HEK293 (cell line): ENCODE data around the gene ABHD8.
A peak's percentile ranks its signal among the peaks of the same experiment; 100 is the strongest.

ENCODE experiments used
- ATF2 ChIP-seq: fragments of 450-650 bp; formaldehyde crosslinking; IDR thresholded peaks from 2 replicates; pipeline ENCODE4 v1.5.1; 2016; ENCODE audit warnings: missing biosample characterization, missing genetic modification characterization, low read depth
- CTCF ChIP-seq: fragments of 450-650 bp; formaldehyde crosslinking; IDR thresholded peaks from 2 replicates; pipeline ENCODE4 v1.5.1; 2016; ENCODE audit warnings: missing biosample characterization, missing genetic modification characterization
- HIC1 ChIP-seq: fragments of 450-650 bp; formaldehyde crosslinking; IDR thresholded peaks from 2 replicates; pipeline ENCODE4 v1.5.1; 2016; ENCODE audit warnings: missing biosample characterization, missing genetic modification characterization
- MEIS1 ChIP-seq: sonication (generic); formaldehyde crosslinking; IDR thresholded peaks from 2 replicates; pipeline ENCODE4 v1.8.1; 2022; ENCODE audit warnings: missing genetic modification reagents, mild to moderate bottlenecking, borderline replicate concordance
- SCRT1 ChIP-seq: fragments of 450-650 bp; formaldehyde crosslinking; IDR thresholded peaks from 2 replicates; pipeline ENCODE4 v1.5.1; 2016; ENCODE audit warnings: missing biosample characterization, missing genetic modification characterization, borderline replicate concordance
- SCRT2 ChIP-seq: fragments of 450-650 bp; formaldehyde crosslinking; IDR thresholded peaks from 2 replicates; pipeline ENCODE4 v1.5.1; 2016; ENCODE audit warnings: missing biosample characterization, missing genetic modification characterization
- SETDB1 ChIP-seq: IDR thresholded peaks from one replicate; pipeline ENCODE4 v1.6.1; 2017; ENCODE audit warnings: mild to moderate bottlenecking, low read length, moderate library complexity, mixed read lengths; ENCODE audit not compliant: insufficient read length
- WT1 ChIP-seq: fragments of 450-650 bp; formaldehyde crosslinking; IDR thresholded peaks from 2 replicates; pipeline ENCODE4 v1.5.1; 2016; ENCODE audit warnings: missing biosample characterization, missing genetic modification characterization
- ZBTB17 ChIP-seq: fragments of 450-650 bp; formaldehyde crosslinking; IDR thresholded peaks from 2 replicates; pipeline ENCODE4 v1.5.1; 2016; ENCODE audit warnings: missing biosample characterization, missing genetic modification characterization
- ZBTB20 ChIP-seq: fragments of 450-650 bp; formaldehyde crosslinking; IDR thresholded peaks from 2 replicates; pipeline ENCODE4 v1.5.1; 2016; ENCODE audit warnings: missing biosample characterization, missing genetic modification characterization
- ZBTB48 ChIP-seq: fragments of 450-650 bp; formaldehyde crosslinking; IDR thresholded peaks from 2 replicates; pipeline ENCODE4 v1.5.1; 2016; ENCODE audit warnings: missing biosample characterization, missing genetic modification characterization
- ZBTB7A ChIP-seq: fragments of 450-650 bp; formaldehyde crosslinking; IDR thresholded peaks from 2 replicates; pipeline ENCODE4 v1.5.1; 2016; ENCODE audit warnings: low read depth, missing biosample characterization, missing genetic modification characterization
- ZNF10 ChIP-seq: fragments of 450-650 bp; formaldehyde crosslinking; IDR thresholded peaks from 2 replicates; pipeline ENCODE4 v1.5.1; 2017; ENCODE audit warnings: missing biosample characterization, missing genetic modification characterization
- ZNF112 ChIP-seq: fragments of 450-650 bp; formaldehyde crosslinking; IDR thresholded peaks from 2 replicates; pipeline ENCODE4 v1.5.0; 2017; ENCODE audit warnings: missing biosample characterization, missing genetic modification characterization
- ZNF148 ChIP-seq: fragments of 450-650 bp; formaldehyde crosslinking; IDR thresholded peaks from 2 replicates; pipeline ENCODE4 v1.5.0; 2017; ENCODE audit warnings: missing biosample characterization, missing genetic modification characterization, borderline replicate concordance
- ZNF223 ChIP-seq: fragments of 450-650 bp; formaldehyde crosslinking; IDR thresholded peaks from 2 replicates; pipeline ENCODE4 v1.5.1; 2016; ENCODE audit warnings: missing biosample characterization, missing genetic modification characterization
- ZNF26 ChIP-seq: fragments of 450-650 bp; formaldehyde crosslinking; IDR thresholded peaks from 2 replicates; pipeline ENCODE4 v1.5.1; 2016; ENCODE audit warnings: missing biosample characterization, missing genetic modification characterization
- ZNF266 ChIP-seq: fragments of 450-650 bp; formaldehyde crosslinking; IDR thresholded peaks from 2 replicates; pipeline ENCODE4 v1.5.1; 2016; ENCODE audit warnings: missing biosample characterization, missing genetic modification characterization, low read depth
- ZNF302 ChIP-seq: fragments of 450-650 bp; formaldehyde crosslinking; IDR thresholded peaks from 2 replicates; pipeline ENCODE4 v1.5.1; 2016; ENCODE audit warnings: missing biosample characterization, missing genetic modification characterization, low read depth
- ZNF350 ChIP-seq: fragments of 450-650 bp; formaldehyde crosslinking; IDR thresholded peaks from 2 replicates; pipeline ENCODE4 v1.5.0; 2017; ENCODE audit warnings: missing biosample characterization, mild to moderate bottlenecking, missing genetic modification characterization
- ZNF473 ChIP-seq: fragments of 450-650 bp; formaldehyde crosslinking; IDR thresholded peaks from 2 replicates; pipeline ENCODE4 v1.5.1; 2017; ENCODE audit warnings: missing biosample characterization, missing genetic modification characterization
- ZNF514 ChIP-seq: fragments of 450-650 bp; formaldehyde crosslinking; IDR thresholded peaks from 2 replicates; pipeline ENCODE4 v1.5.1; 2016; ENCODE audit warnings: missing biosample characterization, missing genetic modification characterization
- ZNF580 ChIP-seq: fragments of 450-650 bp; formaldehyde crosslinking; IDR thresholded peaks from 2 replicates; pipeline ENCODE4 v1.5.1; 2016; ENCODE audit warnings: missing biosample characterization, missing genetic modification characterization
- ZNF621 ChIP-seq: fragments of 450-650 bp; formaldehyde crosslinking; IDR thresholded peaks from 2 replicates; pipeline ENCODE4 v1.5.1; 2017; ENCODE audit warnings: missing biosample characterization, missing genetic modification characterization
- ZNF658 ChIP-seq: fragments of 450-650 bp; formaldehyde crosslinking; IDR thresholded peaks from 2 replicates; pipeline ENCODE4; 2016; ENCODE audit warnings: missing biosample characterization, missing genetic modification characterization
- ZNF76 ChIP-seq: fragments of 450-650 bp; formaldehyde crosslinking; IDR thresholded peaks from 2 replicates; pipeline ENCODE4; 2016; ENCODE audit warnings: low read depth, missing biosample characterization, missing genetic modification characterization, borderline replicate concordance
- ZNF776 ChIP-seq: fragments of 450-650 bp; formaldehyde crosslinking; IDR thresholded peaks from 2 replicates; pipeline ENCODE4 v1.5.0; 2017; ENCODE audit warnings: missing biosample characterization, missing genetic modification characterization, borderline replicate concordance
- ZNF777 ChIP-seq: fragments of 450-650 bp; formaldehyde crosslinking; IDR thresholded peaks from 2 replicates; pipeline ENCODE4 v1.5.1; 2017; ENCODE audit warnings: missing biosample characterization, missing genetic modification characterization, borderline replicate concordance
- ZNF791 ChIP-seq: fragments of 450-650 bp; formaldehyde crosslinking; IDR thresholded peaks from 2 replicates; pipeline ENCODE4 v1.5.1; 2016; ENCODE audit warnings: missing biosample characterization, missing genetic modification characterization
- ZNF830 ChIP-seq: fragments of 450-650 bp; IDR thresholded peaks from 2 replicates; pipeline ENCODE4 v1.5.0; 2018; ENCODE audit warnings: missing biosample characterization, missing genetic modification characterization, low read depth, mild to moderate bottlenecking, moderate library complexity

Gene ABHD8

GRCh38 chr19:17336872-17337674 is 33.8 kb upstream of the ABHD8 start, which contains the start of gene GTPBP3 (continued):
- TF ChIP-seq ZNF830 (tag by site-specific recombination) (no peak), MEIS1 (CRISPR knock-in tag) (no peak), ZBTB48 (tag by site-specific recombination) (peak; percentile 92; the same call in 1 of the 2 replicates), ZNF350 (no peak; the same call in 1 of the 2 replicates), SCRT1 (tag by site-specific recombination) (peak; percentile 90), ZNF26 (tag by site-specific recombination) (no peak), ZNF791 (tag by site-specific recombination) (no peak), ZNF580 (tag by site-specific recombination) (peak; percentile 99), ZNF112 (tag by site-specific recombination) (no peak), ZNF266 (no peak), ZNF473 (tag by site-specific recombination) (no peak), ZNF514 (tag by site-specific recombination) (no peak), HIC1 (tag by site-specific recombination) (peak; percentile 8; the same call in 1 of the 2 replicates), ZBTB17 (tag by site-specific recombination) (peak; percentile 97), ZNF76 (tag by site-specific recombination) (peak; percentile 92), SETDB1 (peak; percentile 82), ZNF658 (no peak; the same call in 1 of the 2 replicates), ZNF776 (tag by site-specific recombination) (no peak), ZNF777 (tag by site-specific recombination) (peak; percentile 78), ZNF223 (tag by site-specific recombination) (0 out of 2 replicates have a peak, but pooled peaks have one; percentile 60), WT1 (tag by site-specific recombination) (peak; percentile 85), ZNF148 (peak; percentile 79), SCRT2 (tag by site-specific recombination) (peak; percentile 64), ZNF621 (tag by site-specific recombination) (no peak), ZBTB20 (tag by site-specific recombination) (peak; percentile 91), CTCF (tag by site-specific recombination) (peak; percentile 8; the same call in 1 of the 2 replicates), ZNF10 (tag by site-specific recombination) (peak; percentile 66; the same call in 1 of the 2 replicates), ATF2 (tag by site-specific recombination) (peak; percentile 15; the same call in 1 of the 2 replicates), ZNF302 (tag by site-specific recombination) (no peak), ZBTB7A (tag by site-specific recombination) (peak; percentile 69)
